Left ventricle myocardium inferior (tissue), 1 donor: ENCODE data around the gene TAT. TPM values are rescaled to one million over a fixed set of nuclear protein-coding genes. Genes with fewer than 3 reads are reported as not detected.

Source experiments
- DNase-seq: peaks from one replicate; pipeline ENCODE4 v3.0.0-alpha.2; 2020
- H3K27ac ChIP-seq: fragments of 200-600 bp; replicated peaks from 2 replicates; pipeline ENCODE4 v1.8.0; 2021
- H3K27me3 ChIP-seq: fragments of 200-600 bp; 2 replicates; pipeline ENCODE4 v1.8.0; 2021; ENCODE audit warnings: low read depth
- H3K36me3 ChIP-seq: fragments of 200-600 bp; 2 replicates; pipeline ENCODE4 v1.8.0; 2021
- H3K4me1 ChIP-seq: fragments of 200-600 bp; 2 replicates; pipeline ENCODE4 v1.8.0; 2021
- H3K4me3 ChIP-seq: fragments of 200-600 bp; 2 replicates; pipeline ENCODE4 v1.8.0; 2021; ENCODE audit warnings: mild to moderate bottlenecking, moderate library complexity
- H3K9me3 ChIP-seq: fragments of 200-600 bp; replicated peaks from 2 replicates; pipeline ENCODE4 v1.8.0; 2021
- intact Hi-C: fragments of 100-400 bp; cut with micrococcal nuclease; formaldehyde crosslinking; loops from one replicate; pipeline ENCODE4 v1.11.0; 2022
- total RNA-seq: library from RNA; stranded (reverse); fragmentation: NEBNext Ultra II Directional; extraction: Animal tissue kit (Norgen Biotek cat#: 25700); gene quantifications from one replicate; pipeline ENCODE4 v1.2.1, GENCODE V29; 2021
- TF ChIP-seq, protein P1 (sequence below): fragments of 200-600 bp; IDR thresholded peaks from 2 replicates; pipeline ENCODE4 v1.8.0; 2021; ENCODE audit warnings: antibody characterized with exemption, mild to moderate bottlenecking, borderline replicate concordance
- donor health status: DM: no; HTN: yes; CAD: no; lungs with severe emphysema.

TAT gene
- total RNA-seq, 1 donor from 2014 or later, result not detected

DNA sequence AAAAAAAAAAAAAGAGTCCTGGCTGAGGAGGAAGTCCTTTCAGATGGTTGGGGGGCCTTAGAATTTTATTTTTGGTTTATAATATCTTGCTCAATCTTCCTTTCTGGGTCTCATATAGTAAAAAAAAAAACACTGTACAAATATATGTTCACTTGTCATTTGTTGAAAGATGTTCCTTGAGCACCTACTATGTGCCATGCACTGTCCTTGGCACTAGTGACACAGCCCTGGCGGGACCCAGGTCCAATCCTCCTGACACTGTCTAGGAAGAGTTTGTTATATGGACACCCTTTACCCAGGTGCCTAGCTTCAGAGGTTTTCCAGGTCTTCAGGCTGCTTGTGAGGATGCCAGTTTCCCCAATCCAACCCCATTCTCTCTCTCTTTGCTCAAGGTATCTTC, 48.6 kb downstream of the TAT start:
- H3K36me3 ChIP-seq, result no peaks in the 10 kb centered on the region
- H3K27me3 ChIP-seq, result peaks cover 85% of the 10 kb centered on the region
- peaks cover 6% of the 10 kb centered on the region for H3K4me1 ChIP-seq
- intact Hi-C loops, result no loop called here
- DNase-seq, result no peak
- H3K27ac ChIP-seq, result no peak overlapping the region
- H3K4me3 ChIP-seq, result no peak overlapping the region
- H3K9me3 ChIP-seq, result no peaks in the 10 kb centered on the region
- TF ChIP-seq, protein P1, sequence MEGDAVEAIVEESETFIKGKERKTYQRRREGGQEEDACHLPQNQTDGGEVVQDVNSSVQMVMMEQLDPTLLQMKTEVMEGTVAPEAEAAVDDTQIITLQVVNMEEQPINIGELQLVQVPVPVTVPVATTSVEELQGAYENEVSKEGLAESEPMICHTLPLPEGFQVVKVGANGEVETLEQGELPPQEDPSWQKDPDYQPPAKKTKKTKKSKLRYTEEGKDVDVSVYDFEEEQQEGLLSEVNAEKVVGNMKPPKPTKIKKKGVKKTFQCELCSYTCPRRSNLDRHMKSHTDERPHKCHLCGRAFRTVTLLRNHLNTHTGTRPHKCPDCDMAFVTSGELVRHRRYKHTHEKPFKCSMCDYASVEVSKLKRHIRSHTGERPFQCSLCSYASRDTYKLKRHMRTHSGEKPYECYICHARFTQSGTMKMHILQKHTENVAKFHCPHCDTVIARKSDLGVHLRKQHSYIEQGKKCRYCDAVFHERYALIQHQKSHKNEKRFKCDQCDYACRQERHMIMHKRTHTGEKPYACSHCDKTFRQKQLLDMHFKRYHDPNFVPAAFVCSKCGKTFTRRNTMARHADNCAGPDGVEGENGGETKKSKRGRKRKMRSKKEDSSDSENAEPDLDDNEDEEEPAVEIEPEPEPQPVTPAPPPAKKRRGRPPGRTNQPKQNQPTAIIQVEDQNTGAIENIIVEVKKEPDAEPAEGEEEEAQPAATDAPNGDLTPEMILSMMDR, result no peak

DNA sequence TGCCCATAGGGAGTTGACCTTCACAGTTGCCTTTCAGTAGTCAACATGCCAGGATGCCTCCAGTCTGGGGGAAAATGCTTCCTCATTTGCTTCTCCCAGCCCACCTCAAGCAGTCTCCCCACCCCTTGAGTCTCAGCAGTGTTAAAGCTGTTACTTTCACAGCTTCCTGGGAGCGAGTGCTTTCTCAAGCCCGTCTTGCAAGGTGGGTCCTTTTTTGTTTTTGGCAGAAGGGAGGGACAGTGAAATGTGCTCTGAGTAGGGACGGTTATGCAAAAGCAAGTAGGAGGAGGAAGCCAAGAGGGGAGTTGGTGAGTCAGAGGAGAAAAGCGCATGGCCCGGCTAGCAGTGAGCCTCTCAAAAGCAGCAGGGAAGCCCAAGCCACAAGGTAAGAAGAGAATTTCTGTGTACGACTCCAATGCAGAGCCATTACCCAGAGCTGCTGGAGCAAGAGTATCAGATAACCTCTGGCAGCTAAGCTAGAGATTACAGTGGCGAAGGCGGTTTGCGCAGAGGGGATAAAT, 50.7 kb downstream of the TAT start, which contains the start of gene CHST4:
Gene CHST4 (plus strand): TSS at position 316 of the 521 bp plus-strand sequence. CDS start 10,252 bp downstream, outside the sequence.
- no peak for DNase-seq
- Histone ChIP-seq H3K4me1 (peaks cover 6% of the 10 kb centered on the region), H3K4me3 (no peak within 1 kb of the TSS), H3K27ac (no peak within 1 kb of the TSS), H3K9me3 (no peaks in the 10 kb centered on the region), H3K27me3 (peaks cover 99% of the 10 kb centered on the region), H3K36me3 (no peaks in the 10 kb centered on the region)
- TF ChIP-seq, protein P1, result no peak
- intact Hi-C loops, result no loop called here

DNA sequence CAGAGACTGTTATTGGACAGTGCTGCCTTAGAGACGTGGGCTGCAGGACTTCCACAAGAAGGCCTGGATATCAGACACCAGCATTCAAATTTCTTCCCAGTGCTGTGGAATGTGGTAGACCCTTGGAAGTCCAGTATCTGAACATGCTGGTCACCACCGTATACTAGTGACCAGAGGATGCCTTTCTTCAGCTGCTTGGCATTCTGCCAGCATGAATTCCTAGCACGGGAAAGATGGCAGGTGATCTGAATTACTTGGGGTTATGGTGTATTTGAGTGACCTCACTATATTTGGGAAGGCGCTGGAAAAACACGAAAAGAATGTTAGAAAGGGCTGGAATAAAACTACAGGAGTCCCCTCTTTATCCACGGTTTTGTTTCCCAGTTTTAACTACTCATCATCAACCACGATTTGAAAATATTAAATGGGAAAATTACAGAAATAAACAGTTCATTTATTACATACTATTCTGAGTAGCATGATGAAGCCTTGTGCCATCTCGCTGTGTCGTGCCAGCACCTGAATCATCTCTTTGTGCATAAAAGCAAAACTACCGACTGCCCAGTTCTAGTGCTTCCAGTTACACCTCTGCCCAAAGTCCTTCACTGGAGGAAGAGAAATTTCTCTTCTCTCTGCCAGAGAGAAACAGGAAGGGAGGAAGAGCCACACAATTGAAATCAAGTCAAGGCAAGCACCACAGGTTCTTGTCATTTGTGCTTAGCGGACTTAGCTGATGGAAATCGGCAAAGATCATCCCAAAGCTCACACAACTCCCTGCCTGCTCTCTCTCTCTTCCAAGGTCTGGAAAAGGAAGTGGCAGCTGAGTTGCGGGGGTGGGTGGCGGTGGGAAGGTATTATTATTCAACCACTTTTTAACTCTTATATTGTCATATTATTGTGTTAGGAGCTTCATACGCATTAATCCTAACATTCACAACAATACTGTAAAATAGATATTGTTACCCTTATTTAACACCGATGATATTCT, 52.0 kb downstream of the TAT start:
- H3K27me3 ChIP-seq, result peaks cover 85% of the 10 kb centered on the region
- no peak for DNase-seq
- H3K4me1 ChIP-seq, result peaks cover 6% of the 10 kb centered on the region
- no peak overlapping the region for H3K27ac ChIP-seq
- TF ChIP-seq, protein P1, result no peak
- H3K9me3 ChIP-seq, result no peaks in the 10 kb centered on the region
- intact Hi-C loops, result no loop called here
- no peak overlapping the region for H3K4me3 ChIP-seq
- H3K36me3 ChIP-seq, result no peaks in the 10 kb centered on the region

DNA sequence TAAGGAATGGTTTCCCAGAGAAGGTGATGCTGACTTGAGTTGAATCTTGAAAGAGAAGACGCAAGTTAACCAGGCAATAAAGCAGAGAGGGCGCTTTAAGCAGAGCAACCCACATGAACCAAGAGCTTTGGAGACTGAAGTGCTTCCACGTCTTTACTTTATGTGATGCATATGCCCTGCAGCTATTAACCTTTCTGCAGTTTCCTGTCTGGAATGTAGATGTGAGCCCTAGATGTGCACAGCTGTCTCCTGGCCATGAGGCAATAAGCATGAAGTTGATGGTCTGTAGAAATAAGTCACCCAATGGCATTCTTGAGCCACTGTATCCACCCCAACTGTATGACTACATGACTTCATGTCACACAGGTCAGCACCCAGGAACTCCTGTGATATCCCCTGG, 56.3 kb downstream of the TAT start:
- Histone ChIP-seq H3K9me3 (no peaks in the 10 kb centered on the region), H3K27ac (no peak overlapping the region), H3K27me3 (peaks cover 62% of the 10 kb centered on the region), H3K36me3 (no peaks in the 10 kb centered on the region), H3K4me1 (no peaks in the 10 kb centered on the region), H3K4me3 (no peak overlapping the region)
- no peak for DNase-seq
- intact Hi-C loops, result no loop called here
- TF ChIP-seq, protein P1, result no peak

Other genes starting within 250 kb of the TAT start
- gene CALB2, start 218.4 kb downstream of the TAT start, total RNA-seq, result 0.36 TPM
- not detected for gene TLE7, start 135.0 kb downstream of the TAT start, total RNA-seq
- gene ZNF23, start 114.8 kb downstream of the TAT start, total RNA-seq, result 5.2 TPM
- 1.7 TPM for gene ZNF19, start 87.8 kb downstream of the TAT start, total RNA-seq
- not detected for gene CHST4, start 50.7 kb downstream of the TAT start, total RNA-seq
- not detected for gene MARVELD3, start 49.1 kb upstream of the TAT start, total RNA-seq
- gene PHLPP2, start 147.6 kb upstream of the TAT start, total RNA-seq, result 3.4 TPM
- 30.7 TPM for gene AP1G1, start 231.7 kb upstream of the TAT start, total RNA-seq